CD4-positive, alpha-beta memory T cell (primary cell): Measurements from ENCODE around the gene EPN2. TPM values are rescaled to one million over a fixed set of nuclear protein-coding genes. Genes with fewer than 3 reads are reported as not detected.

Experiments
- CTCF ChIA-PET: fragments of 350-600 bp; sonication (Branson Sonifier 250); formaldehyde crosslinking; loops from one replicate; lab custom pipeline; 2021; ENCODE audit warnings: inconsistent platforms; ENCODE audit not compliant: partially characterized antibody; lab: Charles Lee
- POLR2A ChIA-PET: fragments of 350-600 bp; sonication (Branson Sonifier 250); formaldehyde crosslinking; loops from one replicate; lab custom pipeline; 2021; ENCODE audit not compliant: partially characterized antibody; lab: Charles Lee
- DNase-seq, 5 donors: peaks; one replicate each; pipeline versions ENCODE4 v3.0.0 to v3.0.0-alpha.2; 2020 to 2022; ENCODE audit warnings: mixed read lengths in 1 of 5
- H3K27ac ChIP-seq: one replicate; pipeline ENCODE4 v1.7.0; 2013; ENCODE audit warnings: low read depth, low read length
- H3K27me3 ChIP-seq: 2 replicates; pipeline ENCODE4 v1.7.0; 2013; ENCODE audit warnings: mild to moderate bottlenecking, low read length, moderate library complexity; ENCODE audit not compliant: insufficient read depth
- H3K36me3 ChIP-seq: 2 replicates; pipeline ENCODE4 v1.7.0; 2013; ENCODE audit warnings: mild to moderate bottlenecking, low read length, moderate library complexity; ENCODE audit not compliant: insufficient read depth
- H3K4me1 ChIP-seq: 2 replicates; pipeline ENCODE4 v1.7.0; 2013; ENCODE audit warnings: mild to moderate bottlenecking, low read length, moderate library complexity; ENCODE audit not compliant: insufficient read depth
- H3K4me3 ChIP-seq, 2 donors: one replicate each; pipeline ENCODE4 v1.7.0; 2013; ENCODE audit warnings: low read length in 2 of 2, mild to moderate bottlenecking in 1 of 2
- H3K9me3 ChIP-seq, 2 donors: one replicate each; pipeline ENCODE4 v1.7.0; 2013; ENCODE audit warnings: low read length in 2 of 2, control low read depth in 1 of 2; ENCODE audit not compliant: control insufficient read depth in 1 of 2
- H3K27ac Mint-ChIP-seq, 7 donors: one replicate each; pipeline ENCODE4 v1.8.0; 2020 to 2021; ENCODE audit warnings: mixed read lengths in 7 of 7, mild to moderate bottlenecking in 6 of 7, inconsistent platforms in 3 of 7, moderate library complexity in 3 of 7
- H3K27me3 Mint-ChIP-seq, 2 donors: one replicate each; pipeline ENCODE4 v1.8.0; 2020 to 2021; ENCODE audit warnings: mixed read lengths in 2 of 2
- H3K36me3 Mint-ChIP-seq, 2 donors: one replicate each; pipeline ENCODE4 v1.8.0; 2020 to 2021; ENCODE audit warnings: mixed read lengths in 2 of 2, inconsistent platforms in 1 of 2, mild to moderate bottlenecking in 1 of 2
- H3K4me1 Mint-ChIP-seq, 4 donors: one replicate each; pipeline ENCODE4 v1.8.0; 2020 to 2021; ENCODE audit warnings: mixed read lengths in 4 of 4, mild to moderate bottlenecking in 1 of 4
- H3K4me3 Mint-ChIP-seq, 8 donors: one replicate each; pipeline ENCODE4 v1.8.0; 2020 to 2021; ENCODE audit warnings: mixed read lengths in 8 of 8, mild to moderate bottlenecking in 7 of 8, moderate library complexity in 6 of 8, inconsistent platforms in 3 of 8
- H3K9me3 Mint-ChIP-seq, 8 donors: one replicate each; pipeline ENCODE4 v1.8.0; 2020 to 2021; ENCODE audit warnings: mixed read lengths in 8 of 8, mild to moderate bottlenecking in 5 of 8, inconsistent platforms in 3 of 8, moderate library complexity in 1 of 8
- intact Hi-C: fragments of 100-400 bp; cut with micrococcal nuclease; formaldehyde crosslinking; loops from one replicate; pipeline ENCODE4 v1.15.1; 2023
- polyA plus RNA-seq, 2 donors: library from polyadenylated mRNA; unstranded; fragments of 300-500 nt; fragmentation: Illumina TruSeq; gene quantifications; one replicate each; pipeline ENCODE4 v1.2.3, GENCODE V29; 2021
- total RNA-seq, 2 experiments: library from RNA; stranded (reverse); gene quantifications; one replicate each; pipeline ENCODE4 v1.2.3, GENCODE V29; 2021

EPN2 gene
- total and polyA plus RNA-seq, 4 experiments from 2014 or later: 4.2 to 10.4 (median 9.9) TPM

- no peaks in the 10 kb centered on the region for H3K27me3 ChIP-seq
- peaks cover 6% of the 10 kb centered on the region for H3K4me1 ChIP-seq
- Mint-ChIP-seq H3K9me3 (no peaks in the 10 kb centered on the region), H3K36me3 (no peaks in the 10 kb centered on the region), H3K27ac (peak overlapping the region in 2 of 7 donors; percentile 44 to 68), H3K4me1 (peaks cover 4 to 15% (median 5%) of the 10 kb centered on the region in 4 donors), H3K4me3 (no peak overlapping the region), H3K27me3 (peaks cover 9 to 19% of the 10 kb centered on the region in 2 donors)
- H3K36me3 ChIP-seq: no peaks in the 10 kb centered on the region
- intact Hi-C loops: no loop called here
- no peak overlapping the region for H3K4me3 ChIP-seq
- no peak for DNase-seq
- no peaks in the 10 kb centered on the region for H3K9me3 ChIP-seq
- no peak overlapping the region for H3K27ac ChIP-seq
- ChIA-PET CTCF (no interaction called here), POLR2A (no interaction called here)
Measured at GRCh38 chr17:19357761-19358160, 120.6 kb downstream of the EPN2 start.

- H3K27me3 Mint-ChIP-seq: peaks cover 9 to 17% of the 10 kb centered on the region in 2 donors
- H3K9me3 ChIP-seq: no peaks in the 10 kb centered on the region
- no peaks in the 10 kb centered on the region for H3K36me3 ChIP-seq
- H3K27ac Mint-ChIP-seq: peak overlapping the region in 2 of 7 donors; percentile 3
- H3K4me3 ChIP-seq: no peak overlapping the region
- H3K4me1 Mint-ChIP-seq: peaks cover 5 to 19% (median 5%) of the 10 kb centered on the region in 4 donors
- no peaks in the 10 kb centered on the region for H3K27me3 ChIP-seq
- H3K4me1 ChIP-seq: peaks cover 6% of the 10 kb centered on the region
- no peak for DNase-seq
- no peaks in the 10 kb centered on the region for H3K9me3 Mint-ChIP-seq
- no peaks in the 10 kb centered on the region for H3K36me3 Mint-ChIP-seq
- intact Hi-C loops: no loop called here
- POLR2A ChIA-PET: no interaction called here
- CTCF ChIA-PET: interaction anchor here (1.1 kb wide), 1 partner anchor 88 kb away, joined by 7 read pairs; no protein-coding TSS in a partner anchor
- H3K27ac ChIP-seq: no peak overlapping the region
- H3K4me3 Mint-ChIP-seq: no peak overlapping the region
Measured at GRCh38 chr17:19359151-19359550, 122.0 kb downstream of the EPN2 start.

GRCh38 chr17:19359856-19360255, 122.7 kb downstream of the EPN2 start:
- H3K36me3 ChIP-seq: no peaks in the 10 kb centered on the region
- no peaks in the 10 kb centered on the region for H3K27me3 ChIP-seq
- peaks cover 5 to 19% (median 5%) of the 10 kb centered on the region in 4 donors for H3K4me1 Mint-ChIP-seq
- H3K27me3 Mint-ChIP-seq: peaks cover 7 to 15% of the 10 kb centered on the region in 2 donors
- peaks cover 6% of the 10 kb centered on the region for H3K4me1 ChIP-seq
- intact Hi-C loops: no loop called here
- H3K27ac Mint-ChIP-seq: peak overlapping the region in 1 of 7 donors; percentile 3
- no peaks in the 10 kb centered on the region for H3K9me3 ChIP-seq
- POLR2A ChIA-PET: no interaction called here
- H3K36me3 Mint-ChIP-seq: no peaks in the 10 kb centered on the region
- CTCF ChIA-PET: interaction anchor here (1.1 kb wide), 1 partner anchor 87 kb away, joined by 7 read pairs; no protein-coding TSS in a partner anchor
- no peaks in the 10 kb centered on the region for H3K9me3 Mint-ChIP-seq
- no peak overlapping the region for H3K4me3 ChIP-seq
- no peak for DNase-seq
- no peak overlapping the region for H3K27ac ChIP-seq
- H3K4me3 Mint-ChIP-seq: no peak overlapping the region

GRCh38 chr17:19360772-19361171, 123.6 kb downstream of the EPN2 start:
- H3K36me3 ChIP-seq: no peaks in the 10 kb centered on the region
- peaks cover 7 to 14% of the 10 kb centered on the region in 2 donors for H3K27me3 Mint-ChIP-seq
- H3K36me3 Mint-ChIP-seq: no peaks in the 10 kb centered on the region
- intact Hi-C loops: no loop called here
- peak overlapping the region in 1 of 7 donors; percentile 91 for H3K27ac Mint-ChIP-seq
- no peak for DNase-seq
- no peak overlapping the region for H3K4me3 ChIP-seq
- H3K27me3 ChIP-seq: no peaks in the 10 kb centered on the region
- POLR2A ChIA-PET: no interaction called here
- no peak overlapping the region for H3K27ac ChIP-seq
- H3K4me3 Mint-ChIP-seq: peak overlapping the region in 1 of 8 donors; percentile 8
- H3K4me1 ChIP-seq: peaks cover 6% of the 10 kb centered on the region
- CTCF ChIA-PET: no interaction called here
- no peaks in the 10 kb centered on the region for H3K9me3 Mint-ChIP-seq
- no peaks in the 10 kb centered on the region for H3K9me3 ChIP-seq
- H3K4me1 Mint-ChIP-seq: peaks cover 5 to 19% (median 5%) of the 10 kb centered on the region in 4 donors

DNA sequence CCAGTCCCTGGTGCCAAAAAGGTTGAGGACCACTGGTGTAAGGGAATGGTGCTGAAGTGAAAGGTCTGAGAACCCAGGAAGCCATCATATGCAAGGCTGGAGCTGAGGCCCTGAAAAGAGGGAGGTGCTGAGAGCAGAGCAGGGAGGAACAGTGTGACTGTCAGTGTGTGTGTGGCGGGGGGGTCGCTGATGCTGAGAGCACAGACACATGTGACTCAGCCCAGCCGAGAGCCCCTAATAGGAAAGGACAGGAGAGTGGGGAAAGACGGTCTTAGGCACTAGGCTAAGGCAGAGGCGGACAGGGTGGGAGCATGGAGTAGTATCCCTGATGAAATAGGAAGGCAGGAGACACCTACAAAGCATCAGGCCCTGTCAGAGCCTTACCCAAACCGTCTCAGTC, 124.2 kb downstream of the EPN2 start:
- peak overlapping the region in 6 of 7 donors; percentile 25 to 92 (median 82) for H3K27ac Mint-ChIP-seq
- H3K27me3 Mint-ChIP-seq: peaks cover 7 to 14% of the 10 kb centered on the region in 2 donors
- H3K36me3 Mint-ChIP-seq: no peaks in the 10 kb centered on the region
- Histone ChIP-seq H3K4me3 (no peak overlapping the region), H3K36me3 (no peaks in the 10 kb centered on the region), H3K27ac (no peak overlapping the region), H3K4me1 (peaks cover 6% of the 10 kb centered on the region), H3K27me3 (no peaks in the 10 kb centered on the region), H3K9me3 (no peaks in the 10 kb centered on the region)
- intact Hi-C loops: no loop called here
- peak overlapping the region; percentile 6 to 78 (median 74) for H3K4me3 Mint-ChIP-seq
- no peaks in the 10 kb centered on the region for H3K9me3 Mint-ChIP-seq
- ChIA-PET POLR2A (no interaction called here), CTCF (interaction anchor here (3.4 to 5.6 kb wide), 4 partner anchors 16 to 95 kb away, joined by 22 to 133 read pairs (median 63); partner anchors contain the start of gene MAPK7)
- no peak for DNase-seq
- H3K4me1 Mint-ChIP-seq: peaks cover 5 to 19% (median 5%) of the 10 kb centered on the region in 4 donors

- H3K4me1 ChIP-seq: peaks cover 6% of the 10 kb centered on the region
- no peaks in the 10 kb centered on the region for H3K9me3 ChIP-seq
- H3K27me3 Mint-ChIP-seq: peaks cover 7 to 10% of the 10 kb centered on the region in 2 donors
- ChIA-PET CTCF (interaction anchor here (1.0 to 5.6 kb wide), 12 partner anchors 8 to 406 kb away, joined by 3 to 133 read pairs (median 16); partner anchors contain the start of gene MAPK7), POLR2A (interaction anchor here (1.2 to 2.6 kb wide), 4 partner anchors 9 to 95 kb away, joined by 3 to 47 read pairs (median 10); partner anchors contain the start of gene MAPK7)
- H3K4me1 Mint-ChIP-seq: peaks cover 5 to 19% (median 5%) of the 10 kb centered on the region in 4 donors
- peak overlapping the region in 1 of 2 donors; percentile 70 for H3K4me3 ChIP-seq
- H3K36me3 Mint-ChIP-seq: no peaks in the 10 kb centered on the region
- H3K4me3 Mint-ChIP-seq: peak overlapping the region; percentile 74 to 87 (median 84)
- intact Hi-C loops: loop anchor here (1.0 kb wide), 4 partner anchors 16 to 404 kb away; partner anchors contain the start of gene MAPK7
- no peak for DNase-seq
- H3K27ac Mint-ChIP-seq: peak overlapping the region; percentile 80 to 92 (median 90)
- H3K36me3 ChIP-seq: no peaks in the 10 kb centered on the region
- no peaks in the 10 kb centered on the region for H3K27me3 ChIP-seq
- peak overlapping the region; percentile 59 for H3K27ac ChIP-seq
- H3K9me3 Mint-ChIP-seq: no peaks in the 10 kb centered on the region
Measured at GRCh38 chr17:19361944-19362276, 124.7 kb downstream of the EPN2 start.

- peaks cover 5 to 19% (median 6%) of the 10 kb centered on the region in 4 donors for H3K4me1 Mint-ChIP-seq
- peak within 1 kb of the TSS; percentile 70 to 88 for H3K4me3 ChIP-seq
- no peaks in the 10 kb centered on the region for H3K9me3 Mint-ChIP-seq
Measured at GRCh38 chr17:19362277-19363113, 125.3 kb downstream of the EPN2 start, which contains the start of gene B9D1. TSS of gene B9D1 (minus strand) at chr17:19362723. CDS start at chr17:19362569, 154 bp downstream.

More at GRCh38 chr17:19362277-19363113, 125.3 kb downstream of the EPN2 start, which contains the start of gene B9D1:
- H3K27ac ChIP-seq: peak within 1 kb of the TSS; percentile 59
- CTCF ChIA-PET: interaction anchor here (0.7 to 5.6 kb wide), 33 partner anchors 9 to 465 kb away, joined by 3 to 133 read pairs (median 8); partner anchors contain the start of genes ALDH3A2 and MAPK7
- H3K27ac Mint-ChIP-seq: peak within 1 kb of the TSS; percentile 88 to 95 (median 92)
- no peaks in the 10 kb centered on the region for H3K36me3 Mint-ChIP-seq
- no peaks in the 10 kb centered on the region for H3K27me3 ChIP-seq
- POLR2A ChIA-PET: interaction anchor here (0.7 to 2.6 kb wide), 9 partner anchors 8 to 615 kb away, joined by 3 to 47 read pairs (median 3); partner anchors contain the start of genes AKAP10 and MAPK7
- peak; percentile 92 to 96 (median 92) for DNase-seq
- peaks cover 5 to 10% of the 10 kb centered on the region in 2 donors for H3K27me3 Mint-ChIP-seq
- peaks cover 6% of the 10 kb centered on the region for H3K4me1 ChIP-seq
- intact Hi-C loops: loop anchor here (1.0 kb wide), 4 partner anchors 16 to 404 kb away; partner anchors contain the start of gene MAPK7
- H3K9me3 ChIP-seq: no peaks in the 10 kb centered on the region
- peak within 1 kb of the TSS; percentile 90 to 96 (median 92) for H3K4me3 Mint-ChIP-seq
- H3K36me3 ChIP-seq: no peaks in the 10 kb centered on the region
